K562 (cell line): ENCODE data around the gene ZNF107. TPM values are rescaled to one million over a fixed set of nuclear protein-coding genes. Genes with fewer than 3 reads are reported as not detected.

Experiments used
- EP400 ChIP-seq: fragments of 450-650 bp; IDR thresholded peaks from 2 replicates; pipeline ENCODE4 v1.6.1; 2017; ENCODE audit warnings: antibody characterized with exemption, mild to moderate bottlenecking, moderate library complexity
- ETV6 ChIP-seq, 3 experiments: fragments of 150-350 bp in 1 of 3; sonication (generic) in 1 of 3; formaldehyde crosslinking in 1 of 3; IDR thresholded peaks; 2 replicates each; pipeline versions ENCODE4 v1.6.1 to v1.8.0; 2014 to 2022; ENCODE audit warnings: borderline replicate concordance in 2 of 3, low read depth in 2 of 3, antibody characterized with exemption in 1 of 3, low read length in 1 of 3, mild to moderate bottlenecking in 1 of 3, missing genetic modification reagents in 1 of 3
- FOXM1 ChIP-seq, 2 experiments: fragments of 450-650 bp in 1 of 2; sonication (generic) in 1 of 2; formaldehyde crosslinking in 1 of 2; IDR thresholded peaks; 2 replicates each; pipeline versions ENCODE4 v1.6.1 to v1.9.0; 2017 to 2022; ENCODE audit warnings: low read depth in 2 of 2, mild to moderate bottlenecking in 2 of 2, missing genetic modification reagents in 1 of 2, moderate library complexity in 1 of 2
- GABPA ChIP-seq: fragments of 200-800 bp; sonication (Bioruptor generic); conservative IDR thresholded peaks from 2 replicates; pipeline ENCODE4 v1.6.1; 2016; ENCODE audit warnings: low read depth, missing genetic modification characterization, missing compliant biosample characterization
- HMBOX1 ChIP-seq: sonication (generic); IDR thresholded peaks from 2 replicates; pipeline ENCODE4 v1.6.1; 2016
- MYBL2 ChIP-seq, 2 experiments: fragments of 450-650 bp in 1 of 2; sonication (generic) in 1 of 2; formaldehyde crosslinking in 1 of 2; IDR thresholded peaks; 2 replicates each; pipeline versions ENCODE4 v1.6.1 to v1.8.1; 2017 to 2022; ENCODE audit warnings: borderline replicate concordance in 1 of 2, inconsistent platforms in 1 of 2, low read depth in 1 of 2, mild to moderate bottlenecking in 1 of 2, missing genetic modification reagents in 1 of 2, moderate library complexity in 1 of 2
- NR2C1 ChIP-seq, 2 experiments: fragments of 450-650 bp; IDR thresholded peaks; 2 replicates each; pipeline ENCODE4 v1.6.1; 2017; ENCODE audit warnings: mild to moderate bottlenecking in 2 of 2, antibody characterized with exemption in 1 of 2, inconsistent platforms in 1 of 2, missing compliant biosample characterization in 1 of 2, missing genetic modification characterization in 1 of 2
- NUFIP1 ChIP-seq: fragments of 450-650 bp; IDR thresholded peaks from 2 replicates; pipeline ENCODE4 v1.6.1; 2018; ENCODE audit not compliant: partially characterized antibody
- POLR2AphosphoS2 ChIP-seq: IDR thresholded peaks from 2 replicates; pipeline ENCODE4 v1.6.1; 2012; ENCODE audit warnings: low read length, improper control_type of control experiment
- POLR2B ChIP-seq: fragments of 450-650 bp; IDR thresholded peaks from 2 replicates; pipeline ENCODE4 v1.6.1; 2018; ENCODE audit warnings: low read depth; ENCODE audit not compliant: partially characterized antibody
- PTRF ChIP-seq: fragments of 450-650 bp; IDR thresholded peaks from 2 replicates; pipeline ENCODE4 v1.6.1; 2016; ENCODE audit warnings: mild to moderate bottlenecking, missing genetic modification characterization, missing compliant biosample characterization
- RBM25 ChIP-seq: fragments of 200-400 bp; formaldehyde crosslinking; IDR thresholded peaks from 2 replicates; pipeline ENCODE4 v1.6.1; 2018; ENCODE audit warnings: low read length, low read depth, moderate library complexity; ENCODE audit not compliant: severe bottlenecking
- RCOR1 ChIP-seq, 2 experiments: IDR thresholded peaks; 2 replicates each; pipeline ENCODE4 v1.6.1; 2012; ENCODE audit warnings: low read depth in 2 of 2, low read length in 2 of 2, borderline replicate concordance in 1 of 2, improper control_type of control experiment in 1 of 2
- STAG1 ChIP-seq: sonication (generic); formaldehyde crosslinking; IDR thresholded peaks from 2 replicates; pipeline ENCODE4 v1.5.0; 2020; ENCODE audit warnings: missing genetic modification reagents, borderline replicate concordance
- THRA ChIP-seq: fragments of 450-650 bp; IDR thresholded peaks from 2 replicates; pipeline ENCODE4 v1.6.1; 2017; ENCODE audit warnings: mild to moderate bottlenecking, moderate library complexity
- TSC22D4 ChIP-seq: fragments of 450-650 bp; IDR thresholded peaks from 2 replicates; pipeline ENCODE4 v1.6.1; 2016; ENCODE audit warnings: missing genetic modification characterization, missing biosample characterization, control low read depth
- ZBTB8A ChIP-seq: fragments of 450-650 bp; IDR thresholded peaks from 2 replicates; pipeline ENCODE4 v1.6.1; 2018; ENCODE audit warnings: mild to moderate bottlenecking, moderate library complexity; ENCODE audit not compliant: partially characterized antibody
- ZNF354B ChIP-seq: fragments of 250-450 bp; sonication (Bioruptor Pico); IDR thresholded peaks from 2 replicates; pipeline ENCODE4 v1.4.0; 2020
- ZNF41 ChIP-seq: fragments of 250-450 bp; sonication (Bioruptor Pico); conservative IDR thresholded peaks from 2 replicates; pipeline ENCODE4 v1.4.0; 2020; ENCODE audit warnings: mild to moderate bottlenecking
- ZNF561 ChIP-seq: fragments of 450-650 bp; formaldehyde crosslinking; conservative IDR thresholded peaks from 2 replicates; pipeline ENCODE4 v1.4.0; 2020; ENCODE audit warnings: mild to moderate bottlenecking, moderate library complexity
- ZSCAN29 ChIP-seq: fragments of 450-650 bp; IDR thresholded peaks from 2 replicates; pipeline ENCODE4 v1.6.1; 2017
- polyA plus RNA-seq, 8 experiments: library from polyadenylated mRNA; depleted of rRNA in 4 of 8; stranded (reverse) in 5 of 8; unstranded in 3 of 8; fragments of >200 nt; fragmentation: Nextera tagmentation in 2 of 8; fragmentation: Illumina TruSeq in 1 of 8; extraction: Ambion mirVana in 2 of 8; extraction: Trizol in 1 of 8; gene quantifications; 2 replicates each; pipeline versions ENCODE4 v1.2.1 to v1.2.3, GENCODE V29; 2011 to 2014; ENCODE audit warnings: inconsistent platforms in 1 of 8, missing spikeins in 1 of 8
- total RNA-seq, 7 experiments: library from RNA; depleted of rRNA in 6 of 7; stranded (reverse); fragments of >200 nt in 6 of 7; fragmentation: Illumina TruSeq in 2 of 7; extraction: Trizol in 2 of 7; gene quantifications; 2 replicates each; pipeline versions ENCODE4 v1.2.1 to v1.2.3, GENCODE V29; 2011 to 2021; ENCODE audit warnings: low replicate concordance in 1 of 7
- TF ChIP-seq, protein P1 (sequence below): sonication (generic); formaldehyde crosslinking; IDR thresholded peaks from 2 replicates; pipeline ENCODE4 v1.8.1; 2023; ENCODE audit warnings: mild to moderate bottlenecking, missing genetic modification reagents, moderate library complexity
- TF ChIP-seq, protein P2 (sequence below): IDR thresholded peaks from 3 replicates; pipeline ENCODE4 v1.6.1; 2011; ENCODE audit warnings: borderline replicate concordance, mild to moderate bottlenecking; ENCODE audit not compliant: insufficient read length, insufficient read depth

Gene ZNF107
- total and polyA plus RNA-seq, 9 of the 15 experiments (the other 6 are each of a cell fraction or from before 2014, with no cell fraction given): 2.4 to 14.2 (median 7.9) TPM

DNA sequence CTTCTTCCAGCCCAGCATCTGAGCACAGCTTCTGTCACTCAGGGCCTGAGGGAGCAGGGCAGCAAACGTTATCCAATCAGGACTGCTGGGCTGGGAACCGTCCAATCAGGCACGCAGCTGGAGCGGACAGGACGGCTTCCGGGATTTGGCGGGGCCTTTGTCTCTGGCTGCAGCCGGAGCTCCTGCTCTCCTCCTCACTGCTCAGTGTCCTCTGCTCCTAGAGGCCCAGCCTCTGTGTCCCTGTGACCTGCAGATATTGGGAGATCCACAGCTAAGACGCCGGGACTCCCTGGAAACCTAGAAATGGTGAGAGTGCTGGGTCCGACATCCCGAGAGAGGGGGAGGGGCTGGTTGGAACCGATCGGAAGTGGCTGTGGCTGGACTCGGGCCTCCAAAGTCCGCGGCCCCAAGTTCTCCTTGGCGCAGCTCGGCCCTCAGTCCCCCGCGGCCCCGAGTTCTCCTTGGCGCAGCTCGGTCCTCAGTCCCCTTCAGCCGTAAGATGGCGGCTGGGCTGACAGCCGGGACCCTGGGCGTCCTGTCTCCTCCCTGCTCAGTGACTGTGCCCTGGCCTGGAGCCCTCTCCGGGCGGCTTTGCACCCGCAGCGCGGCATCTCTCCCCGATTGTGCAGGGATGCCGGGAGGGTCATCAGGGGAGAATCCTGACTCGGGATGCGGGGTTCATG lies at the start of gene ZNF107 (continued):
- TF ChIP-seq RCOR1 (IDR thresholded peaks at IDR 0.05; ENCODE audit: borderline replicate concordance in 1 of 2, low read depth in 2 of 2, low read length in 2 of 2) (peak; percentile 38 to 97; a peak in 3 of 4 replicates), ZSCAN29 (no peak), NR2C1 (IDR thresholded peaks at IDR 0.05) (no peak), NR2C1 (tag; IDR thresholded peaks at IDR 0.05) (no peak), HMBOX1 (no peak), MYBL2 (IDR thresholded peaks at IDR 0.05; ENCODE audit: low read depth) (no peak), MYBL2 (CRISPR knock-in tag; IDR thresholded peaks at IDR 0.05; ENCODE audit: borderline replicate concordance) (no peak), ZNF41 (CRISPR knock-in tag) (no peak), ZNF354B (CRISPR knock-in tag) (no peak), POLR2B (peak; percentile 73), ZNF561 (CRISPR knock-in tag) (no peak), EP400 (peak; percentile 73), PTRF (no peak), ZBTB8A (no peak), TSC22D4 (tag) (no peak), THRA (no peak), FOXM1 (IDR thresholded peaks at IDR 0.05; ENCODE audit: low read depth) (0 out of 2 replicates have a peak, but pooled peaks have one; percentile 47), FOXM1 (CRISPR knock-in tag; IDR thresholded peaks at IDR 0.05; ENCODE audit: low read depth) (no peak), NUFIP1 (no peak), GABPA (peak; percentile 62), RBM25 (peak; percentile 75), STAG1 (no peak), POLR2AphosphoS2 (no peak), ETV6 (IDR thresholded peaks at IDR 0.05; ENCODE audit: borderline replicate concordance in 1 of 2, low read depth in 2 of 2, low read length in 1 of 2) (no peak), ETV6 (CRISPR knock-in tag; IDR thresholded peaks at IDR 0.05; ENCODE audit: borderline replicate concordance) (no peak)
- TF ChIP-seq, protein P1, sequence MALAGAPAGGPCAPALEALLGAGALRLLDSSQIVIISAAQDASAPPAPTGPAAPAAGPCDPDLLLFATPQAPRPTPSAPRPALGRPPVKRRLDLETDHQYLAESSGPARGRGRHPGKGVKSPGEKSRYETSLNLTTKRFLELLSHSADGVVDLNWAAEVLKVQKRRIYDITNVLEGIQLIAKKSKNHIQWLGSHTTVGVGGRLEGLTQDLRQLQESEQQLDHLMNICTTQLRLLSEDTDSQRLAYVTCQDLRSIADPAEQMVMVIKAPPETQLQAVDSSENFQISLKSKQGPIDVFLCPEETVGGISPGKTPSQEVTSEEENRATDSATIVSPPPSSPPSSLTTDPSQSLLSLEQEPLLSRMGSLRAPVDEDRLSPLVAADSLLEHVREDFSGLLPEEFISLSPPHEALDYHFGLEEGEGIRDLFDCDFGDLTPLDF: peak; percentile 81
- TF ChIP-seq, protein P2, sequence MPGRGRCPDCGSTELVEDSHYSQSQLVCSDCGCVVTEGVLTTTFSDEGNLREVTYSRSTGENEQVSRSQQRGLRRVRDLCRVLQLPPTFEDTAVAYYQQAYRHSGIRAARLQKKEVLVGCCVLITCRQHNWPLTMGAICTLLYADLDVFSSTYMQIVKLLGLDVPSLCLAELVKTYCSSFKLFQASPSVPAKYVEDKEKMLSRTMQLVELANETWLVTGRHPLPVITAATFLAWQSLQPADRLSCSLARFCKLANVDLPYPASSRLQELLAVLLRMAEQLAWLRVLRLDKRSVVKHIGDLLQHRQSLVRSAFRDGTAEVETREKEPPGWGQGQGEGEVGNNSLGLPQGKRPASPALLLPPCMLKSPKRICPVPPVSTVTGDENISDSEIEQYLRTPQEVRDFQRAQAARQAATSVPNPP: no peak
